Measurements from ENCODE around the gene MRTFB.

DNA sequence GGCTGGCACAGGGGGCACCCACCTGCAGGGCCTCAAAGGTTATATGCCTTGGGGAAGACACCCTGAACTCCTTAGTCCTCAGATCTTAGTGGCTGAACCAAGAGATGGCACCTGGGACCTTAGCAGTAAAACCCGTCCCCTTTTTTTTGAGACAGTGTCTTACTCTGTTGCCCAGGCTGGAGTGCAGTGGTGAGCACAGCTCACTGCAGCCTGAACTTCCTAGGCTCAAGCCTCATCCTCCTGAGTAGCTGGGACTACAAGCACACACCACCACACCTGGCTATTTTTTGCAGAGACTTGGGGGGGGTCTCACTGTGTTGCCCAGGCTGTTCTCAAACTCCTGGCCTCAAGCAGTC, 237.2 kb downstream of the MRTFB start:
- TF ChIP-seq, protein P1, sequence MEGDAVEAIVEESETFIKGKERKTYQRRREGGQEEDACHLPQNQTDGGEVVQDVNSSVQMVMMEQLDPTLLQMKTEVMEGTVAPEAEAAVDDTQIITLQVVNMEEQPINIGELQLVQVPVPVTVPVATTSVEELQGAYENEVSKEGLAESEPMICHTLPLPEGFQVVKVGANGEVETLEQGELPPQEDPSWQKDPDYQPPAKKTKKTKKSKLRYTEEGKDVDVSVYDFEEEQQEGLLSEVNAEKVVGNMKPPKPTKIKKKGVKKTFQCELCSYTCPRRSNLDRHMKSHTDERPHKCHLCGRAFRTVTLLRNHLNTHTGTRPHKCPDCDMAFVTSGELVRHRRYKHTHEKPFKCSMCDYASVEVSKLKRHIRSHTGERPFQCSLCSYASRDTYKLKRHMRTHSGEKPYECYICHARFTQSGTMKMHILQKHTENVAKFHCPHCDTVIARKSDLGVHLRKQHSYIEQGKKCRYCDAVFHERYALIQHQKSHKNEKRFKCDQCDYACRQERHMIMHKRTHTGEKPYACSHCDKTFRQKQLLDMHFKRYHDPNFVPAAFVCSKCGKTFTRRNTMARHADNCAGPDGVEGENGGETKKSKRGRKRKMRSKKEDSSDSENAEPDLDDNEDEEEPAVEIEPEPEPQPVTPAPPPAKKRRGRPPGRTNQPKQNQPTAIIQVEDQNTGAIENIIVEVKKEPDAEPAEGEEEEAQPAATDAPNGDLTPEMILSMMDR (IDR thresholded peaks at IDR 0.05): no peak
- no peak for TF ChIP-seq POLR2A (IDR thresholded peaks at IDR 0.05)
